Activated CD4-positive, alpha-beta T cell treated with anti-CD3 and anti-CD28 coated beads, Interleukin-2, amount 10 ng/mL, durations not matched to agents 7 days and 5 days (primary cell): Measurements from ENCODE around the gene PPP2R5D. TPM values are rescaled to one million over a fixed set of nuclear protein-coding genes. Genes with fewer than 3 reads are reported as not detected.

Experiments used
- CTCF ChIA-PET: fragments of 350-600 bp; sonication (Branson Sonifier 250); formaldehyde crosslinking; loops from one replicate; lab custom pipeline; 2021; ENCODE audit warnings: antibody characterized with exemption; lab: Charles Lee
- POLR2A ChIA-PET: fragments of 350-600 bp; sonication (Branson Sonifier 250); formaldehyde crosslinking; loops from one replicate; lab custom pipeline; 2021; ENCODE audit warnings: antibody characterized with exemption; lab: Charles Lee
- DNase-seq: peaks from one replicate; pipeline ENCODE4 v3.0.0-alpha.2; 2020
- H3K27ac Mint-ChIP-seq: one replicate; pipeline ENCODE4 v1.8.0; 2021; ENCODE audit warnings: mild to moderate bottlenecking, moderate library complexity, mixed read lengths
- H3K27me3 Mint-ChIP-seq: one replicate; pipeline ENCODE4 v1.8.0; 2021; ENCODE audit warnings: mixed read lengths
- H3K36me3 Mint-ChIP-seq: one replicate; pipeline ENCODE4 v1.8.0; 2021; ENCODE audit warnings: low read depth, mixed read lengths
- H3K4me1 Mint-ChIP-seq: one replicate; pipeline ENCODE4 v1.8.0; 2021; ENCODE audit warnings: mixed read lengths
- H3K4me3 Mint-ChIP-seq: one replicate; pipeline ENCODE4 v1.8.0; 2021; ENCODE audit warnings: mild to moderate bottlenecking, moderate library complexity, mixed read lengths
- H3K9me3 Mint-ChIP-seq: one replicate; pipeline ENCODE4 v1.8.0; 2021; ENCODE audit warnings: mixed read lengths
- total RNA-seq, 2 experiments: library from RNA; stranded (reverse); gene quantifications; one replicate each; pipeline ENCODE4 v1.2.3, GENCODE V29; 2021

PPP2R5D gene
- total RNA-seq, 2 experiments from 2014 or later, result 62.0 to 68.1 TPM

- Mint-ChIP-seq H3K36me3 (peaks cover 9% of the 10 kb centered on the region), H3K4me3 (no peak overlapping the region), H3K4me1 (no peaks in the 10 kb centered on the region), H3K27me3 (no peaks in the 10 kb centered on the region), H3K9me3 (no peaks in the 10 kb centered on the region), H3K27ac (no peak overlapping the region)
- ChIA-PET POLR2A (no interaction called here), CTCF (interaction anchor here (0.6 to 0.7 kb wide), 2 partner anchors 46 to 659 kb away, joined by 3 to 4 read pairs; no protein-coding TSS in a partner anchor)
- DNase-seq, result no peak
Observed at GRCh38 chr6:42967228-42967627, 17.1 kb upstream of the PPP2R5D start.

- H3K9me3 Mint-ChIP-seq, result no peaks in the 10 kb centered on the region
Observed at GRCh38 chr6:42968126-42968701, 16.2 kb upstream of the PPP2R5D start.

GRCh38 chr6:42968783-42969182 is 15.6 kb upstream of the PPP2R5D start:
- CTCF ChIA-PET, result no interaction called here

More at GRCh38 chr6:42968126-42968701, 16.2 kb upstream of the PPP2R5D start:
- CTCF ChIA-PET, result no interaction called here
- H3K4me1 Mint-ChIP-seq, result no peaks in the 10 kb centered on the region
- no peak overlapping the region for H3K4me3 Mint-ChIP-seq
- DNase-seq, result no peak
- POLR2A ChIA-PET, result no interaction called here
- H3K27ac Mint-ChIP-seq, result no peak overlapping the region
- peaks cover 8% of the 10 kb centered on the region for H3K36me3 Mint-ChIP-seq
- H3K27me3 Mint-ChIP-seq, result no peaks in the 10 kb centered on the region

GRCh38 chr6:42969431-42969830 is 14.9 kb upstream of the PPP2R5D start:
- Mint-ChIP-seq H3K4me3 (no peak overlapping the region), H3K27me3 (no peaks in the 10 kb centered on the region), H3K9me3 (no peaks in the 10 kb centered on the region), H3K27ac (no peak overlapping the region), H3K36me3 (peaks cover 11% of the 10 kb centered on the region), H3K4me1 (peaks cover 2% of the 10 kb centered on the region)
- POLR2A ChIA-PET, result no interaction called here
- CTCF ChIA-PET, result no interaction called here
- no peak for DNase-seq

More at GRCh38 chr6:42968783-42969182, 15.6 kb upstream of the PPP2R5D start:
- Mint-ChIP-seq H3K4me3 (no peak overlapping the region), H3K27ac (no peak overlapping the region), H3K4me1 (no peaks in the 10 kb centered on the region), H3K27me3 (no peaks in the 10 kb centered on the region), H3K36me3 (peaks cover 9% of the 10 kb centered on the region), H3K9me3 (no peaks in the 10 kb centered on the region)
- POLR2A ChIA-PET, result no interaction called here
- DNase-seq, result no peak

GRCh38 chr6:42969934-42970333 is 14.4 kb upstream of the PPP2R5D start:
- H3K27me3 Mint-ChIP-seq, result no peaks in the 10 kb centered on the region
- no peaks in the 10 kb centered on the region for H3K9me3 Mint-ChIP-seq
- peaks cover 11% of the 10 kb centered on the region for H3K36me3 Mint-ChIP-seq
- no peak overlapping the region for H3K4me3 Mint-ChIP-seq
- POLR2A ChIA-PET, result no interaction called here
- DNase-seq, result no peak
- peaks cover 3% of the 10 kb centered on the region for H3K4me1 Mint-ChIP-seq
- H3K27ac Mint-ChIP-seq, result no peak overlapping the region
- CTCF ChIA-PET, result no interaction called here

GRCh38 chr6:42970871-42971612 is 13.3 kb upstream of the PPP2R5D start:
- H3K4me3 Mint-ChIP-seq, result no peak overlapping the region
- POLR2A ChIA-PET, result no interaction called here
- no peak for DNase-seq
- H3K36me3 Mint-ChIP-seq, result peaks cover 11% of the 10 kb centered on the region
- H3K27ac Mint-ChIP-seq, result no peak overlapping the region
- CTCF ChIA-PET, result interaction anchor here (0.8 to 1.7 kb wide), 5 partner anchors 8 to 42 kb away, joined by 4 to 7 read pairs (median 5); partner anchors contain the start of genes CNPY3, GNMT, PEX6 and PPP2R5D
- H3K9me3 Mint-ChIP-seq, result no peaks in the 10 kb centered on the region
- peaks cover 5% of the 10 kb centered on the region for H3K4me1 Mint-ChIP-seq
- no peaks in the 10 kb centered on the region for H3K27me3 Mint-ChIP-seq

GRCh38 chr6:42971746-42972327 is 12.5 kb upstream of the PPP2R5D start:
- Mint-ChIP-seq H3K27me3 (no peaks in the 10 kb centered on the region), H3K27ac (peak overlapping the region; percentile 27), H3K4me3 (no peak overlapping the region), H3K36me3 (peaks cover 15% of the 10 kb centered on the region), H3K4me1 (peaks cover 12% of the 10 kb centered on the region), H3K9me3 (no peaks in the 10 kb centered on the region)
- POLR2A ChIA-PET, result no interaction called here
- CTCF ChIA-PET, result interaction anchor here (0.6 to 1.7 kb wide), 4 partner anchors 8 to 42 kb away, joined by 3 to 7 read pairs (median 6); partner anchors contain the start of genes CNPY3, GNMT and PEX6
- DNase-seq, result no peak

- no peak overlapping the region for H3K27ac Mint-ChIP-seq
- no peaks in the 10 kb centered on the region for H3K27me3 Mint-ChIP-seq
- H3K9me3 Mint-ChIP-seq, result no peaks in the 10 kb centered on the region
- peaks cover 19% of the 10 kb centered on the region for H3K36me3 Mint-ChIP-seq
- no peak for DNase-seq
- H3K4me3 Mint-ChIP-seq, result no peak overlapping the region
- CTCF ChIA-PET, result no interaction called here
- H3K4me1 Mint-ChIP-seq, result peaks cover 23% of the 10 kb centered on the region
- POLR2A ChIA-PET, result no interaction called here
Observed at GRCh38 chr6:42973926-42974325, 10.4 kb upstream of the PPP2R5D start.

- no peak for DNase-seq
- Mint-ChIP-seq H3K27ac (no peak overlapping the region), H3K9me3 (no peaks in the 10 kb centered on the region), H3K36me3 (peaks cover 19% of the 10 kb centered on the region), H3K27me3 (no peaks in the 10 kb centered on the region), H3K4me3 (no peak overlapping the region), H3K4me1 (peaks cover 34% of the 10 kb centered on the region)
- CTCF ChIA-PET, result interaction anchor here (1.4 kb wide), 1 partner anchor 10 kb away, joined by 5 read pairs; no protein-coding TSS in a partner anchor
- POLR2A ChIA-PET, result interaction anchor here (0.6 kb wide), 1 partner anchor 15 kb away, joined by 4 read pairs; no protein-coding TSS in a partner anchor
Observed at GRCh38 chr6:42974919-42975505, 9.4 kb upstream of the PPP2R5D start.

- H3K4me1 Mint-ChIP-seq, result peaks cover 44% of the 10 kb centered on the region
- ChIA-PET POLR2A (interaction anchor here (1.3 to 2.6 kb wide), 2 partner anchors 49 to 75 kb away, joined by 3 to 13 read pairs; partner anchors contain the start of genes CNPY3 and CUL7), CTCF (interaction anchor here (0.6 to 2.3 kb wide), 9 partner anchors 8 to 1107 kb away, joined by 3 to 7 read pairs (median 4); partner anchors contain the start of genes CNPY3 and KLHDC3)
- H3K36me3 Mint-ChIP-seq, result peaks cover 19% of the 10 kb centered on the region
- H3K27ac Mint-ChIP-seq, result peak overlapping the region; percentile 87
- no peaks in the 10 kb centered on the region for H3K27me3 Mint-ChIP-seq
- H3K4me3 Mint-ChIP-seq, result peak overlapping the region; percentile 89
- H3K9me3 Mint-ChIP-seq, result no peaks in the 10 kb centered on the region
- peak; percentile 17 for DNase-seq
Observed at GRCh38 chr6:42978487-42978838, 5.9 kb upstream of the PPP2R5D start.

- H3K9me3 Mint-ChIP-seq, result no peaks in the 10 kb centered on the region
- ChIA-PET CTCF (interaction anchor here (0.6 to 2.3 kb wide), 10 partner anchors 8 to 1106 kb away, joined by 3 to 7 read pairs (median 4); partner anchors contain the start of genes CNPY3 and KLHDC3), POLR2A (interaction anchor here (1.3 to 2.6 kb wide), 2 partner anchors 50 to 75 kb away, joined by 3 to 13 read pairs; partner anchors contain the start of genes CNPY3 and CUL7)
- no peaks in the 10 kb centered on the region for H3K27me3 Mint-ChIP-seq
- H3K4me1 Mint-ChIP-seq, result peaks cover 48% of the 10 kb centered on the region
- peak within 1 kb of the TSS; percentile 98 for H3K27ac Mint-ChIP-seq
- DNase-seq, result peak; percentile 99
- H3K36me3 Mint-ChIP-seq, result peaks cover 16% of the 10 kb centered on the region
- peak within 1 kb of the TSS; percentile 89 for H3K4me3 Mint-ChIP-seq
Observed at GRCh38 chr6:42978839-42979522, 5.4 kb upstream of the PPP2R5D start, which contains the start of gene PEX6. Gene PEX6, minus strand, starts transcription at chr6:42979181. Its CDS starts 31 bp downstream, at chr6:42979150.
